IPS-NIHi7 (cell line): ENCODE data around the gene GLIPR1.
"Not testable (repeated sequence)": the region's sequence is repeated elsewhere in the genome, so short reads cannot be mapped to it uniquely, and the experiment has no call there.

Experiments used
- DNase-seq: peaks from one replicate; pipeline ENCODE4 v3.0.0; 2012; ENCODE audit warnings: mixed read lengths; ENCODE audit errors: extremely low spot score

GLIPR1 gene

GRCh38 chr12:75480469-75480949, at the start of gene GLIPR1:
GLIPR1 (plus strand) TSS chr12:75480755; CDS start chr12:75480881, 126 bp downstream.
- peak; percentile 15 for DNase-seq

GRCh38 chr12:75432924-75433323, 47.6 kb upstream of the GLIPR1 start:
- no peak for DNase-seq

- DNase-seq: peak; percentile 17
These were observed 43.0 kb upstream of the GLIPR1 start for GRCh38 chr12:75437564-75437963.

DNA sequence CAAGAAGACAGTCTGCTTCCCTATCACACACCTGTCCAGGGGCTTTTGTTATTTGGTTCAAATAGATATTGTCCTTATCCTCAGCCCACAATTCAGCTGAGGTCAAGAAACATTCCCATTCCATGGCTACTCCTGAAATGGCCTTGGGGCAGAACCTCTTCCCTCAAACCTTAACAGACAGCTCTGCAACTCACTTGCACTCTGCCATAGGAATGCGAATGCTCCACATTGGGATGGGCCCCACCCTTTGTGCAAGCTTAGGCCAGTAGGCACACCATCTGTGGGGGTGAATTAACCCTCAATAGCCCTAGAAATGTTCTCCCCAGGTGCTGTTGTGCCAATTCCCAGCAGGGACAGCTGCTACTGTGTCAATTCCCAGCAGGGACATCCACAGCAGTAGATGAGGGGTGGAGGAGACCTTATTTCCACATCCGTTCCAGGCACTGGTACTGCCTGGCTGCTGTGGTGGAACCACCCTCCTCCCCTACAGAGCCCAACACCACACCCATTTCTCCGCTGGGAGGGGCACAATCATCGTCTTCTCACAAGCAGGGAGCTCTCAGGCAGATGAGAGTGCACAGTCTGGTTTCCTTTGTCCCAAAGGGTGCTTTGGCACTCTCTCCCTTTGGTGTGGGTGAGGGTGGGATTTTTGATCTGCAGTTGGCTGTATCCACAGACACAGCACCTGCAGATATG, 42.3 kb upstream of the GLIPR1 start:
- DNase-seq: peak; percentile 12

DNA sequence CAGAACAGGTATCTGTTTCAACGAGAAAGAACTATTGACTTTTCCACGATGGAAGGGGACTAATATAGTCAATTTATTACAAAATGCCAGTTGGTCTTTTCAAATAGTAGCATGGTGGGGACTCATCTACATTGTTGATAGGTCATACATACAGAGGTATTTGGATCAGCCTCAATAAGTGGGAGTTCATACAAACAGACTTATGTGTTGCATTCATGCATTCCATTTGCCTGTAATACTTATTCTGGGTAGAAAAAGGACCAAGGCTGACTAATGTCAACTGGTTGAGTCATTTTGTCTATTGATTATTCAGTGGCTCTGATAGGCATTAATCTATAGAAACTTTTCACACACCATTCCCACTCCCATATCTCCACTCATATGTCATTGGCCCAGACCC, 41.5 kb upstream of the GLIPR1 start:
- no peak for DNase-seq

- no peak for DNase-seq
These were observed 40.6 kb upstream of the GLIPR1 start for GRCh38 chr12:75439930-75440329.

DNA sequence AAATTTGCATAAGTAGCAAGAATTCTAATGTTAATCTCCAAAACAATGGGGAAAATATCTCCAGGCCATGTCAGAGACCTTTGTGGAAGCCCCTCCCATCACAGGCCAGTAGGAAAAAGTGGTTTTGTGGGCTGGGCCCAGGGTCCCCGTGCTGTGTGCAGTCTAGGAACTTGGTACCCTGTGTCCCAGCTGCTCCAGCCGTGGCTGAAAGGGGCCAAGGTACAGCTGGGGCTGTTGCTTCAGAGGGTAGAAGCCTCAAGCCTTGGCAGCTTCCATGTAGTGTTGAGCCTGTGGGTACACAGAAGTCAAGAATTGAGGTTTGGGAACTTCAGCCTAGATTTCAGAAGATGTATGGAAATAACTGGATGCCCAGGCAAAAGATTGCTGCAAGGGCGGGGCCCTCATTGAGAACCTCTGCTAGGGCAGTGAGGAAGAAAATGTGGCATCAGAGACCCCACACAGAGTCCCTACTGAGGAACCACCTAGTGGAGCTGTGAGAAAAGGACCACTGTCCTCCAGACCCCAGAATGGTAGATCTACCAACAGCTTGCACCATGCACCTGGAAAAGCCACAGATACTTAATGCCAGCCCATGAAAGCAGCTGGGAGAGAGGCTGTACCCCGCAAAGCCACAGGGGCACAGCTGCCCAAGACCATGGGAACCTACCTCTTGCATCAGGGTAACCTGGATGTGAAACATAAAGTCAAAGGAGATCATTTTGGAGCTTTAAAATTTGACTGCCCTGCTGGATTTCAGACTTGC, 38.7 kb upstream of the GLIPR1 start:
- not testable (repeated sequence) for DNase-seq

DNA sequence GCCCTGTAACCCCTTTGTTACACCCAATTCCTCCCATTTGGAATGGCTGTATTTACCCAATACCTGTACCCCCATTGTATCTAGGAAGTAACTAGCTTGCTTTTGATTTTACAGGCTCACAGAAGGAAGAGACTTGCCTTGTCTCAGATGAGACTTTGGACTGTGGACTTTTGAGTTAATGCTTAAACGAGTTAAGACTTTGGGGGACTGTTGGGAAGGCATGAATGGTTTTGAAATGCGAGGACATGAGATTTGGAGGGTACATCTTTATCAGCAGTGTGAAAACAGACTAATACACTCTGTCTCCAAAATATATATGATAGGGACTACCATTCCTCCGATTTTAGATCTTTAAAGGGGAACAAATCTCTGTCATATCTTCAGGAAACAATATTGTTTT, 38.1 kb upstream of the GLIPR1 start:
- DNase-seq: not testable (repeated sequence)

- DNase-seq: no peak
These were observed 36.8 kb upstream of the GLIPR1 start for GRCh38 chr12:75443709-75444108.

- DNase-seq: no peak
These were observed 36.0 kb upstream of the GLIPR1 start for GRCh38 chr12:75444429-75445136.

DNA sequence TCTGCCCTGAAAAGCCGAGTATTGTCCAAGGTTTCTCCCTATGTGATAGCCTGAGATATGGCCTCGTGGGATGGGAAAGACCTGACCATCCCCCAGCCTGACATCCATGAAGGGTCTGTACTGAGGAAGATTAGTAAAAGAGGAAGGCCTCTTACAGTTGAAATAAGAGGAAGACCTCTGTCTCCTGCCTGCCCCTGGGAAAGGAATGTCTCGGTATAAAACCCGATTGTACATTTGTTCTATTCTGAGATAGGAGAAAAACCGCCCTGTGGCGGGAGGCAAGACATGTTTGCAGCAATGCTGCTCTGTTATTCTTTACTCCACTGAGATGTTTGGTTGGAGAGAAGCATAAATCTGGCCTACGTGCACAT, 35.4 kb upstream of the GLIPR1 start:
- not testable (repeated sequence) for DNase-seq

DNA sequence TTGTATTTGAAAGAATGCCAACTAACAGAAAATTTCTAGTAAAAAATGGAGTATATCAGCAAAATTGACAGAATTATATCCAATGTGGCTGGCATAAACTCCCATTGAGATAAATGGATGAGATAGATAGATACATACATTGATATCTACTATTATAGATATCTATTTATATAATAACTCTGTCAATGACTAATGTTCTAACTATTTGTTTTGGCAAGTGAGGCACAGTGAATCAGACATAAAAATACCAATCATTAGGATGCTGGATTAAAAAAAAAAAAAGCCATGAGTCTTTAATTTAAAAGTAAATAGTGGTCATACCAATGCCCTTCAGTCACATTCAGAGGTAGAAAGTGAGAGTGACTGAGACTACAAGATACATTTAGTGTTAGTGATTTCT, 33.7 kb upstream of the GLIPR1 start:
- no peak for DNase-seq

DNA sequence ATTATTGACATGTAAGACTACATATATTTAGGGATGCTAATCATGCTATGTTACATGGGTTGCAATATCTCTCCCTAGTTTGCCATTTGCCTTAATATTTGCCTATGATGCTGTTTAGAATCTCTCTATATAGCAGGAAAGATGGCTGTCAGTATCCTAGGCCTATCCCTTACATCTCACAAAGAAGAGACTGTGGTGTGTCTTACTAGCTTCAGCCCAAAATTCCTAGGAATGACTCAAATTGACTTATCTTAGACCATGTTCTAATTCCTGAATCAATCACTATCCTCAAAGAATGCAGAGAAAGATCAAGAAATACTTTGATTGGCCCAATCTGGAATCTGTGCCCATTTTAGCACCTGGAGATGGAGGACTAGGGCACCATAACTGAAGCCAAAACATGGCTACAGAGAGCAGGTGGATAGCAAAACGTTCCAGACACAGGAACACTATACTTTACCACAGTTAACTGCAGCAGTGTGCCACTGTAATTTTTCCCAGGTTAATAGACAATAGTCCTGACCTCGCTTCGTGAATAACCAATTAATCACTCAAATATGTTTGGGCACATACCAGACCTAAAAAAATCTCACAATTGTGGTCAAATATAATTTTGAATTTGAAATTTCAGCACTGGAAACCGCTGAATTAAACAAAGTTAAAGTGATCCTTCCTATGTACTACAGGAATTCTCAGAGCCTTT, 32.7 kb upstream of the GLIPR1 start:
- DNase-seq: no peak

DNA sequence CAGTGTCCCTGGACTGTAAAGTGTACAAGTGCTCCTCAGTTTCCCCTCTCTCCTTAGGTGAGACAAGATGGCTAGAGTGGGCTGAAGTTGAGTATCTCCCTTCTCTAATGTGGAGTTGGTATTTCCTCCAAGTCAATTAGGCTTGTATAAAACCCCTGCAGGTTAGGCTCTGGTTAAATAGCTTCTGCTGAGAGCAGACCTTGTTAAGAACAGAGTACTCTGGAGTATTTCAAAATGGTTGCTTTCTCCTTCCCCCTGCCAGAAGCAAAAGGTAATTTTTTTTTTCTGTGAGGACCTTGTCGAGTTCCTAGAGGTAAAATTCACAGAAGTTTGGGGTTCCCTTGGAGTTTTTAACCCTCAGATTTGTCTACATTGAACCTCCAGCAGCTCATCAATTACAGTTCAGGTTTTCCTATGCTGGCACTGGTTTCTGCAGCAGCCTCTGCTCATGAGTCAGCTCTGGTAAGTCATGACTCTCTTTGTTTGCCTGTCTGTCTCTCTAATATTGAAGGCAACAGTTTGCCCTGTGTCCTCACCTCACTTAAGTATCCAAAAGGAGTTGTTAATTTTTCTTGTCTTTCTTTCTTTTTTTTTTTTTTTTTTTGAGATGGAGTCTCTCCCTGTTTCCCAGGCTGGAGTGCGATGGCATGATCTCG, 27.8 kb upstream of the GLIPR1 start:
- no peak for DNase-seq

GRCh38 chr12:75455839-75456238, 24.7 kb upstream of the GLIPR1 start:
- DNase-seq: no peak

DNA sequence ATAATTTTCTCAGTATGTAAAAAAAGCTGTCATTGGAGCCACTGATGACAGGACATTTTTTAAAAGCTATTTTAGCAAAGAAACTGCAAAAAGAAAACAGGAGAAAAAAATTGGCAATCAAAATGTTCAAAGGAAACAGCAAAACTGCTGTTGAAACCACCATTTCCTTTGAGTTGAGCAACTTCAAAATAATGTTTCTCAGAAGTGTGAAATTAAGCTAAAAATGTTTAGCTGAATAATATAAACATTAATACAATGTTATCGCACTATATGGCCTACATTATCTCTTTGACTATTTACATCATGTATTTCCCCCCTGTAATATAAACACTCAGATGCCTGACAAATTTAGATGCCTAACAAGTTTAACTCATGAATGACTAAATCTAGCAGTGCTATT, 23.4 kb upstream of the GLIPR1 start:
- no peak for DNase-seq

- not testable (repeated sequence) for DNase-seq
These were observed 22.7 kb upstream of the GLIPR1 start for GRCh38 chr12:75457866-75458265.

DNA sequence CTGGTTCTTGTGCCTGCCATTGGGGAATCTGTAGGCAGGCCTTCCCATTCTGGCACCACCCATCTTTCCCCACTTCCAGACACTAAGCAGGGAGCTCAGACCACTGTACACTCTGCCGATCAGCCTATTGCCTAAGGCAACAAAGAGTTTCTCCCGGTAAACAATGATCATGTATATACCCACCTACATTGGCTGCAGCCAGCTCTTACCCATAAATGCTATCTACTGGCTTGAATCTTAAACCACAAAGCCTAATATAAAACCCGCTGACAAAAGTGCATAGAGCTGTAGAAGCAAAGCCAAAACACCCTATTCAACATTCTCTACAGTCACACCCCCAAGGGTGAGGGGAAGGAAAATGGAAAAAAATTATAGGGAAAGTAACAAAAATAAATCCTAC, 20.8 kb upstream of the GLIPR1 start:
- no peak for DNase-seq

- no peak for DNase-seq
These were observed 20.4 kb upstream of the GLIPR1 start for GRCh38 chr12:75460204-75460603.

GRCh38 chr12:75471902-75472890, 8.4 kb upstream of the GLIPR1 start:
- no peak for DNase-seq
